ENCODE measurements around the gene SORBS2.

GRCh38 chr4:185538806-185539205 lies 273.2 kb downstream of the SORBS2 start:
- TF ChIP-seq POLR2A (IDR thresholded peaks at IDR 0.05; ENCODE audit: low read depth, low read length) = no peak
- no peak for TF ChIP-seq SPI1 (IDR thresholded peaks at IDR 0.05; ENCODE audit: low read depth, low read length)
- TF ChIP-seq TAF1 (IDR thresholded peaks at IDR 0.05; ENCODE audit: low read depth, low read length) = no peak
- no peak for TF ChIP-seq POLR2AphosphoS5 (IDR thresholded peaks at IDR 0.05; ENCODE audit: low read depth, low read length)
- no peak for TF ChIP-seq PAX5 (IDR thresholded peaks at IDR 0.05; ENCODE audit: insufficient read depth, low read length, severe bottlenecking)
- no peak for TF ChIP-seq POU2F2 (IDR thresholded peaks at IDR 0.05; ENCODE audit: low read depth, low read length)

All from GM12891 (cell line).